GM06990 (cell line): Measurements from ENCODE around the gene ERVV-1.

Source experiments
- DNase-seq: peaks from one replicate; pipeline ENCODE4 v3.0.0-alpha.2; 2011; ENCODE audit not compliant: insufficient read length; ENCODE audit errors: extremely low read depth
- H3K27me3 ChIP-seq: replicated peaks from 2 replicates; pipeline ENCODE4 v1.6.0; 2011; ENCODE audit warnings: low read length; ENCODE audit not compliant: control insufficient read depth, insufficient read depth
- H3K36me3 ChIP-seq: 2 replicates; pipeline ENCODE4 v1.5.1; 2011; ENCODE audit warnings: low read length; ENCODE audit not compliant: control insufficient read depth, insufficient read depth
- H3K4me3 ChIP-seq: replicated peaks from 2 replicates; pipeline ENCODE4 v1.5.1; 2011; ENCODE audit warnings: low read depth, mild to moderate bottlenecking, control low read depth, low read length
- TF ChIP-seq, protein P1 (sequence below): IDR thresholded peaks from 2 replicates; pipeline ENCODE4 v1.5.1; 2011; ENCODE audit warnings: low read length, control low read depth, mild to moderate bottlenecking, inconsistent platforms; ENCODE audit not compliant: insufficient read depth, poor library complexity, severe bottlenecking

ERVV-1 gene

DNA sequence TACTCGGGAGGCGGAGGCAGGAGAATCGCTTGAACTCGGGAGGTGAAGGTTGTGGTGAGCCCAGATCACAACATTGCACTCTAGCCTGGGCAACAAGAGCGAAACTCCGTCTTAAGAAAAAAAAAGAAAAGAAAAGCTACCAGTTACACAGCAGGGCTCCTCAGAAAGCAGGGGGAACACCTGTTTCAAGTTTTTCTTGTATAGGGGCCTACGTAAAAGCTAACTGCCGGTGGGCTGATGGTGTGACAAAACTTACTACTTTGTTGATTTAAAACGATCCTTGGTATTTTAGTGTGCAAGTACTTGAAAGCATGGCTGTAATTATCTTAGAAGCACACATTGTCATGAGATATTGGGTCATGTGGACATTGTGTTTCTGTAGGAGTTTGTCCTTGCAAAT is 15.7 kb upstream of the ERVV-1 start:
- H3K27me3 ChIP-seq = no peaks in the 10 kb centered on the region
- H3K36me3 ChIP-seq = no peaks in the 10 kb centered on the region
- DNase-seq = no peak
- TF ChIP-seq, protein P1, sequence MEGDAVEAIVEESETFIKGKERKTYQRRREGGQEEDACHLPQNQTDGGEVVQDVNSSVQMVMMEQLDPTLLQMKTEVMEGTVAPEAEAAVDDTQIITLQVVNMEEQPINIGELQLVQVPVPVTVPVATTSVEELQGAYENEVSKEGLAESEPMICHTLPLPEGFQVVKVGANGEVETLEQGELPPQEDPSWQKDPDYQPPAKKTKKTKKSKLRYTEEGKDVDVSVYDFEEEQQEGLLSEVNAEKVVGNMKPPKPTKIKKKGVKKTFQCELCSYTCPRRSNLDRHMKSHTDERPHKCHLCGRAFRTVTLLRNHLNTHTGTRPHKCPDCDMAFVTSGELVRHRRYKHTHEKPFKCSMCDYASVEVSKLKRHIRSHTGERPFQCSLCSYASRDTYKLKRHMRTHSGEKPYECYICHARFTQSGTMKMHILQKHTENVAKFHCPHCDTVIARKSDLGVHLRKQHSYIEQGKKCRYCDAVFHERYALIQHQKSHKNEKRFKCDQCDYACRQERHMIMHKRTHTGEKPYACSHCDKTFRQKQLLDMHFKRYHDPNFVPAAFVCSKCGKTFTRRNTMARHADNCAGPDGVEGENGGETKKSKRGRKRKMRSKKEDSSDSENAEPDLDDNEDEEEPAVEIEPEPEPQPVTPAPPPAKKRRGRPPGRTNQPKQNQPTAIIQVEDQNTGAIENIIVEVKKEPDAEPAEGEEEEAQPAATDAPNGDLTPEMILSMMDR = no peak
- no peak overlapping the region for H3K4me3 ChIP-seq

DNA sequence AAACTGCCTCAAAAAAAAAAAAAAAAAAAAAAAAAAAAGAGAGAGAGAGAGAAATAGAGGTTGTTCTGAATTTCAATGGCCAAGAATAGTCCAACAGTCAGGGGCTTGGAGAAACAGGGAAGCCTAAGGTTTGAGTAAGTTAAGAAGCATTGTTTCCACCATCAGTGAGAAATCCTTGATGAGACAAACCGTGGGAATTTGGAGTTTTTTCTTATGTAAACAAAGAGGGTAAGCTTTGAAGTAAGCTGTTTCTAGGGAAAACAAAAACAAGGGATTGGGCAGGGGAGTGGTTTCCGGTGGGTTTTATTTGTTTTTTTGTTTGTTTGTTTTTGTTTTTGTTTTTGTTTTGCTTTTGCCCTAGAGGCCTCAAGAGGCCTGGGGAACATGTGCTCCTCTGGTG is 11.2 kb upstream of the ERVV-1 start:
- Histone ChIP-seq H3K4me3 (no peak overlapping the region), H3K36me3 (no peaks in the 10 kb centered on the region), H3K27me3 (no peaks in the 10 kb centered on the region)
- TF ChIP-seq, protein P1 = no peak
- DNase-seq = no peak

DNA sequence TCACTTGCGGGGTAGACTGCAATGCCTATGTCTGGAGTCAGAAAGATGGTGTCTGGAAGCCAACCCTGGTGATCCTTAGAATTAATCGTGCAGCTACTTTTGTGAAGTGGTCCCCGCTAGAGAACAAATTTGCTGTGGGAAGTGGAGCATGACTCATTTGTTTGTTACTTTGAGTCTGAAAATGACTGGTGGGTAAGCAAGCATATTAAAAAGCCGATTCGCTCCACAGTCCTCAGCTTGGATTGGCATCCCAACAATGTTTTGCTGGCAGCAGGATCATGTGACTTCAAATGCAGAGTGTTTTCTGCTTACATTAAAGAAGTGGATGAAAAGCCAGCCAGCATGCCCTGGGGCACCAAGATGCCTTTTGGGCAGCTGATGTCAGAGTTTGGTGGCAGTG is 9.5 kb upstream of the ERVV-1 start:
- no peak overlapping the region for H3K4me3 ChIP-seq
- TF ChIP-seq, protein P1 = no peak
- no peak for DNase-seq
- no peaks in the 10 kb centered on the region for H3K27me3 ChIP-seq
- H3K36me3 ChIP-seq = no peaks in the 10 kb centered on the region

DNA sequence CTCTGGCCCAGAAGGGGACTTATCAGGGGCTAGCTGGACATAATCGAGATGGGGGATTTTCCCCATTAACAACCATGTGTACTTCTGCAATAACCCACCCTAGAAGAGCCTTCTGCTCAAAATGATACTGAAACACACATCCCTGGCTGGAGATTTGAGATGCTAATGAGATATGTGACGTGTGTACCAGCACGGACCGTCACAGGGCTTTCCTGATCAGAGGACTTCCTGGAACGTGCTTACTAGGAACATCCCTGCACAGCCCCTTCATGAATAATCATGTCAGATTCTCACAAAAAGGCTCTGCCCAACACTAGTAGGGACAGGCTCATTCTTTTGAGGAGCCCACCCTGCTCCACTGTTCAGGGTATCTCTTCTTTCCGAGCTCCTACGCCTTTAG is 6.5 kb upstream of the ERVV-1 start:
- Histone ChIP-seq H3K27me3 (no peaks in the 10 kb centered on the region), H3K4me3 (no peak overlapping the region), H3K36me3 (no peaks in the 10 kb centered on the region)
- TF ChIP-seq, protein P1 = no peak
- DNase-seq = no peak

DNA sequence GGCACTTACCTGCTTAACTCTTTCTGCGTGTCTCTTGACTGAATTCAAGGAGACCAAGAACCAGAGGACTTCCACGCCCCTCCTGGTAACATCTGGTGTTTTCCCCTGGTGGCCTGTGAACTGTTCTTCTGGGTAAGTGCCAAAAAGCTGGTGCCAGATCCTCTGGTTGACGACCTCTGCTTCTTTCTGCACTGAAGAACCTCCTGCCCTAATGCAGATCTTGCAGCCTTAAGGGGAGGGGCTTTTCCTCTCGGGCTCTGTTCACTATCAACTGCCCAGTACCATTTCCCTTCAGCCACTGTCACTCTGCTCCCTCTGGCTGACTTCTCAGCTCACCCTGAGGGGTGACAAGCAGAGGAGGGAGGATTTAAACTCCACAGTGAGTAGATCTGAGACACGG is 6.1 kb upstream of the ERVV-1 start:
- TF ChIP-seq, protein P1 = no peak
- no peaks in the 10 kb centered on the region for H3K27me3 ChIP-seq
- no peaks in the 10 kb centered on the region for H3K36me3 ChIP-seq
- DNase-seq = no peak
- H3K4me3 ChIP-seq = no peak overlapping the region

DNA sequence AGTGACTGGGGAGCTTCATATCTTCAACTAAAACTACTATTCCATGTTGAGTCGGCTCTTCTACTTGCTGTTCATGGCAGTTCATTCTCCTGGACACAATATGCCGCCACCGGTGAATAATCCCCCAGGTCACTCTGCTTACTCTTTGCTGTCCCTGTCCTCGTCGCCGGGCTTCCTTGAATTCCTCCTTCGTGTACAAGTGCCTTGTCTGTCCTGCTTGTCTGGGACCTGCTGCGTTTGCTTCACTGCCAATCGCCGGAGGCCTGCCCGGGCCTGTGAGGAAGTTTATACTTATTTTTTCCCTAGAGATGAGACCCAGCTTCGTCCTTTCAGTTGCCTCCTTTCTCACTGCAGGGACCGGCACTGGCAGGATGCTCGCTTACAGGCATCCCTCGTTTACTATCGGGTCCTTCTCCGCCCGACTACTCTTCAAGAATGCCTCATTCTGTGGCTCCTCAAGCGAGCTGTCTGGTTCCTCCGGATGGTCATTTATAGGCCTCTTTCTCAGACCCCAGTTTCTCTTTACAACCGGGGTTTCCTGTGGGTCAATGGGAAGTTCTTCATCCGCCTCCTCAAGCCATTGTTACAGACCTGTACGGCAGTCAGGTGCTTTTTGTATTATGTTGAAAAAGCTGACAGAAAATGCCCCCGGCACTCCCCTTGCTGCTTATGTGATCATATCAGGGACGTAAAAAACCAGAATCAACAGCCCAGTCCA is 5.5 kb upstream of the ERVV-1 start:
- no peak for DNase-seq
- H3K27me3 ChIP-seq = no peaks in the 10 kb centered on the region
- H3K4me3 ChIP-seq = no peak overlapping the region
- H3K36me3 ChIP-seq = no peaks in the 10 kb centered on the region
- TF ChIP-seq, protein P1 = no peak
